GM12801 (cell line): ENCODE measurements around the gene SPRYD4.

ENCODE experiments used
- TF ChIP-seq, protein P1 (sequence below): IDR thresholded peaks from one replicate; pipeline ENCODE4 v1.5.1; 2011; ENCODE audit warnings: control low read depth; ENCODE audit not compliant: insufficient read length; ENCODE audit errors: extremely low read depth

The SPRYD4 gene

DNA sequence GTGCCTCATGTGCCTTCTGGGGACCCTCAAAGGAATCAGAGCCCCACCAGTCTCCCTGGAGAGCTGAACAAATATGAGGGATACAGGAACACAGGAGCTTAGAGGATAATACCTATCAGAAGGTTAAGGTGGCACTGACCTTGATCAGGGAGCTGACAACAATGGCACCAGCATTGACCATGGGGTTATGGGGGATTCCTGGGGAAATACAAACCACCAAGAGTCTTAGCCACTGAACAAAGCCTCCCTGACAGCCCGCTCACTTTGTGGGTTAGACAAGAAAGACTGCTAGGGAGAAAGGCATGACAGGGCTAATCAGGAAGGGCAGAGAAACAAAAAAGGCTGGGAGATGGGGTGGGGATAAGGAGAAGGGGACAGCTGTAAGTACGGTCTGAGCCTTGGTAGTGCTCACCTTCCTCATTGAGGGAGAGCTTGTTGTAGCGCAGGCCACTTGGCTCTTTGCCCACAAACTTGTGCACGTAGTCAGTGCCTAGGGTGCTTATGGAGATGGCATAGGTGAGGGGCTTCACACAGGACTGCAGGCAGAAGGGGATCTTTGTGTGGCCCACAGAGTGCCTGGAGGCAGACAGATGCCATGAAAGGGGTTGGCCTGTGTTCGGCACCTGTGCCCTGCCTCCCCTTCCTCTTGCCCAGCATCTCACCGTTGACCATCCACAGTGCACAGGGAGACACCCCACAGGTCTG lies 9.3 kb downstream of the SPRYD4 start:
- TF ChIP-seq, protein P1, sequence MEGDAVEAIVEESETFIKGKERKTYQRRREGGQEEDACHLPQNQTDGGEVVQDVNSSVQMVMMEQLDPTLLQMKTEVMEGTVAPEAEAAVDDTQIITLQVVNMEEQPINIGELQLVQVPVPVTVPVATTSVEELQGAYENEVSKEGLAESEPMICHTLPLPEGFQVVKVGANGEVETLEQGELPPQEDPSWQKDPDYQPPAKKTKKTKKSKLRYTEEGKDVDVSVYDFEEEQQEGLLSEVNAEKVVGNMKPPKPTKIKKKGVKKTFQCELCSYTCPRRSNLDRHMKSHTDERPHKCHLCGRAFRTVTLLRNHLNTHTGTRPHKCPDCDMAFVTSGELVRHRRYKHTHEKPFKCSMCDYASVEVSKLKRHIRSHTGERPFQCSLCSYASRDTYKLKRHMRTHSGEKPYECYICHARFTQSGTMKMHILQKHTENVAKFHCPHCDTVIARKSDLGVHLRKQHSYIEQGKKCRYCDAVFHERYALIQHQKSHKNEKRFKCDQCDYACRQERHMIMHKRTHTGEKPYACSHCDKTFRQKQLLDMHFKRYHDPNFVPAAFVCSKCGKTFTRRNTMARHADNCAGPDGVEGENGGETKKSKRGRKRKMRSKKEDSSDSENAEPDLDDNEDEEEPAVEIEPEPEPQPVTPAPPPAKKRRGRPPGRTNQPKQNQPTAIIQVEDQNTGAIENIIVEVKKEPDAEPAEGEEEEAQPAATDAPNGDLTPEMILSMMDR = no peak

DNA sequence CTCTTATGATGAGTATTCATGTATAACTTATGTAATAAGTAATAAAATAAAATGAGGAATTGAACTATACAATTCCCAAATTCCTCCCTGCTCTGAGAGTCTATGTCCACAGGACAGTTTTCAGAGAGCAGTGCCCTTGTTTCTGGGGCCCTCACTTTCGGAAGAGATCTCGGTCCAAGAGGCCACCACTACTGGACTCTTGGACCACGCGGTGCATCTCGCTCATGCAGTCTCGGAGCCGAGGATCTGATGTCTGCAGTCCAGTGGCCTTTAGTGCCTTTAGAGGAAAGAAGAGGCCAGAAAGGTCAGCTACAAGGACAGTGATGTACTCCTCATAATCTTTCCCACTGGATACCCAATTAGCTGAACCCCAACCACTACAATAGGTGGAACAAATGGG lies 11.2 kb downstream of the SPRYD4 start:
- TF ChIP-seq, protein P1 = no peak

DNA sequence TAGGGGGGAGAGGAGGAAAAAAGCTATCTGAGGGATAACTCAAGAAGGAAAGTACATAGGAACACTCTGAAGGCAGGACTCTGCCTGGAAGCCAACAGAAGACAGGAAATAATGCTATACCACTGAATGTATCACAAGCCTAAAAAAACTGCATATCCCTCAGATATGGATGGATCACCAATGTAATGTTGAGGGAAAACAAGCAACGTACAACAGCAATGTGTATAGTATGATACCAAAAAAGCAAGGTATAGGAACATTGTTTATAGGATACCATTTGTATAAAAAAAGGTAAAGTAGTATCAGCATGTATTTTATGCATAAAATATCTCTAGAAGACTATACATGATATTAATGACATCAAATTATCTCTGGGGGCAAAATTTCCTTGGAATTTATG lies 16.2 kb downstream of the SPRYD4 start:
- TF ChIP-seq, protein P1 = no peak

DNA sequence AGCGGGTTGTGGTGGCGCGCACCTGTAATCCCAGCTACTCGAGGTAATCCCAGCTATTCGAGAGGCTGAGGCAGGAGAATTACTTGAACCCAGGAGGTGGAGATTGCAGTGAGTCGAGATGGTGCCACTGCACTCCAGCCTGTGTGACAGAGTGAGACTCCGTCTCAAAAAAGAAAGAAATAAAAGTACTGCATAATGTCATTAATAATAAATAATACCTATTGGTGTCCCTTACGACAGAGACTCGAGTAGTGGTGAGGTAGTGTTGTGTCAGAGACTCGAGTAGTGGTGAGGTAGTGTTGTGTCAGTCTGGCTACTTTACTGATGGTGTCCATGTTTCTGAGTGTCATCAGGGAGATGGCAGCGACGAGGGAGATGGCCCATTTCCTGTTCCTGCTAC lies 18.3 kb downstream of the SPRYD4 start:
- TF ChIP-seq, protein P1 = no peak

DNA sequence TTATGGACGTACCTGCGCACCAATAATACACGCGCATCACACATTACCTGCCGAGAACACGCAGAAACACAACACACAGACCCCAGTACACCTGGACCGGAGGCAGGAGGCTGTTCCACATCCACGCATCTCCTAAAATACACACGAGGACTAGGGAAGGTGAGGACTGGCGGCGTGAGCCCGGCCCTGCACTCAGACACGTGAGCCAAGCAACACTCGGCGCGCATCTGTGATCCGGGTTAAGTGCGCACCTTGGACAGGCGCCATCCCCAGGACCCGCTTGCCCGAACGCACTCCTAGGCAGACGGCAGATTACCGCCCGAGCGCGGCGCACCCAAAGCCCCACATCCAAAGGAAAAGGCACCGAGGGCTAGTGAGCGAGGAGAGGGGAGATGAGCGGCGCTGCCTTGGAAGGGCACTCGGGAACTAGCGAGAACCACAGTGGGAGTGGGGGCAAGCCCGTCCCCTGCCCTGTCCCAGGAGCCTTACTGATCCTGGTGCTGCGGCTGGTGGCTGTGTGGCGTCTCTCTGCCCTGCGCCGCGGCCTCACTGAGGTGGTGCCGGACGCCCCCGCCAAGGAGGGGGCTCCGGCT lies 19.2 kb downstream of the SPRYD4 start:
- TF ChIP-seq, protein P1 = no peak

DNA sequence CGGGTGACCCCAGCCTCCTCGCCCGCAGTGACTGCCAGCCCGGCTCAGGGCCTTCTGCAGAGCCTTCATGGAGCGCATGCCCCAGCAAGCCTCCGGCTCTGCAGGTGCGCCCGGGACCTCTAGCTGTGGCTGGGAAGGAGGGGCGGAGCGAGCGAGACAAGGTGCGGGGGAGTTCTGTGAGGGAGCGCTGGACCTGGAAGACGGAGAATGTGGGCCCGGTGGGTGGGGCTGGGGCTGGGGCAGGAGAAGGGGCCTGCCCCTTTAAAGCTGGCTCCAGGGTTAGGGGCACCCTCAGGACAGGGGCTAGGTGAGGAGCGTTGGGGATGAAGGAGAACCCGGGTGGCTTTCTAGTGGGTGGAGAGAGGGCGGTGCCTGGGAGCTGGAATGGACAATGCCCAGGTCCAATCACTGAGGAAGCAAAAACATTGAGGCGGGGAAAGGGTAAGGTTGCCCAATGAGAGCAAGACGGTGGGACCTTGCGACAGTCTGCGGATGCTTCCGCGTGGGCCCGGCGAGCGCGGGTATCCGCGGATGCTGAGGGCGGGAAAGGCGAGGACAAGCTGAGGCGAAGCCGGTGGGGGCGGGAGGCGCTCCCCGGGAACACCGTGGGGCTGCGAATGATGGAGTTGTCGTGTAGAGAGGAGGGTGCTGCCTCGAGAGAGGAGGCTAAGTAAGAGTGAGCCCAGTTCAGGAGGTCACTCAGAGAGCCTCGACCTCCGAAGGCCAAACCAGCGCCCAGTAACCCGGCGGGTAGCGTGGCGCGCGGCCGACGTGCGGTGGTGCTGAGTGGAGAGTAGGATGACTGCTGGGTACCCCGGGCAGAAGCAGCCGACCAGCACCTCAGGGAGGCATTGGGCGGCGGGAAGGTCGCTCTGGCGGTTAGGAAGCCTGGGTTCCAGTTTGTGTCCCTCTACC lies 19.9 kb downstream of the SPRYD4 start, which contains the start of gene GLS2:
Gene GLS2 (minus strand): TSS at position 121 of the 915 bp plus-strand sequence. CDS start 43 bp downstream, at position 78.
- TF ChIP-seq, protein P1 = no peak

DNA sequence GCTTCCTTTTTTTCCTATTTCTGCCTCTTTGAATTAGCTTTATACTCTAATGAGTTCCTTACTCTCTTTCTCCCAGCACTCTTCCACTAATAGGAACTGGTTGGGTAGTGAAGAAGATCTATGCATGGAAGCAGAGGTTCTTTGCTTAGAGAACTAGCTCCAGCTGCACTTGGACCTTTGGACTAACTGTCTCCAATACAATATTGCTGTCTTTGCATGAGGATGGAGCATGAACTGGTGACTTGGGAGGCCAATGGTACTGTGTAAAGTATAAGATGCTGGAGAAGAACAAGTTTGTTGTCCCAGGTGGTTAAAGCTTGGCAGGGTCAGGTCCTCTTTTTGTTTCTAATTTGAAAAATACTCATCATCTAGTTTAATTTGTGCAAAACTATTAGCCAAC lies 22.0 kb downstream of the SPRYD4 start:
- TF ChIP-seq, protein P1 = no peak
